ENCODE results near the gene DCTN4. TPM values are rescaled to one million over a fixed set of nuclear protein-coding genes. Genes with fewer than 3 reads are reported as not detected.

The DCTN4 gene
- total and polyA plus RNA-seq, 2 experiments from 2014 or later, result 15.4 to 41.8 TPM

DNA sequence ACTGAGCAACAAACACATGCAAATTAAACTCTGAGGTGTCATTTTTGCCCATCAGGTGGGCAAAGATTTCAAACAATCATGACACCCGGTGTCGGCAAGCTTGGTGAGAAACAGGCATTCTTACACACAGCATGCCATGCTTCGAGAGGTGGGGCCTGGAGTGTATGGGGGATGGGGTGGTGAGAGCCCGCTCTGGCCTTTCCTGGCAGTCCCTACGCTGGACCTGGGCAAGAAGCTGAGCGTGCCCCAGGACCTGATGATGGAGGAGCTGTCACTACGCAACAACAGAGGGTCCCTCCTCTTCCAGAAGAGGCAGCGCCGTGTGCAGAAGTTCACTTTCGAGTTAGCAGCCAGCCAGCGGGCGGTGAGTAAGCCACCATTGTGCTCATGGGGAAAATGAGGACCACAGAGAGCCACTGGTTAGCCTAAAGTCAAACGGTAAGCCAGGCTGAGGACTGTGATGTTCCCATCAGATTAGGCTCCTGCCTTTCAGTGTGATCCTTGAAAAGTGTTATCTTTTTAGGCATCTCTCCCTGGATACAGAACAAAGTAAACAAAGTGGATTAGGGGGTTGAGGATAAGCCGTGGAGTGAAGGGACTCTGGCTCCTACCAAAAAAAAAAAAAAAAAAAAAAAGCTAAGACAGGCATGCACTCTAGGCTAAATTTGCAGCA lies 88.4 kb downstream of the DCTN4 start (continued):
- TF ChIP-seq CTCF (conservative IDR thresholded peaks at IDR 0.05; ENCODE audit: low read depth in 2 of 2) (no peak), JUNB (IDR thresholded peaks at IDR 0.05; ENCODE audit: unreplicated experiment) (no peak), REST (IDR thresholded peaks at IDR 0.05; ENCODE audit: unreplicated experiment) (no peak), STAT1 (IDR thresholded peaks at IDR 0.05; ENCODE audit: unreplicated experiment) (no peak), EZH2 (IDR thresholded peaks at IDR 0.05; ENCODE audit: low read depth, unreplicated experiment) (no peak)
- TF ChIP-seq, protein P1, sequence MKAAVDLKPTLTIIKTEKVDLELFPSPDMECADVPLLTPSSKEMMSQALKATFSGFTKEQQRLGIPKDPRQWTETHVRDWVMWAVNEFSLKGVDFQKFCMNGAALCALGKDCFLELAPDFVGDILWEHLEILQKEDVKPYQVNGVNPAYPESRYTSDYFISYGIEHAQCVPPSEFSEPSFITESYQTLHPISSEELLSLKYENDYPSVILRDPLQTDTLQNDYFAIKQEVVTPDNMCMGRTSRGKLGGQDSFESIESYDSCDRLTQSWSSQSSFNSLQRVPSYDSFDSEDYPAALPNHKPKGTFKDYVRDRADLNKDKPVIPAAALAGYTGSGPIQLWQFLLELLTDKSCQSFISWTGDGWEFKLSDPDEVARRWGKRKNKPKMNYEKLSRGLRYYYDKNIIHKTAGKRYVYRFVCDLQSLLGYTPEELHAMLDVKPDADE (IDR thresholded peaks at IDR 0.05), result no peak

DNA sequence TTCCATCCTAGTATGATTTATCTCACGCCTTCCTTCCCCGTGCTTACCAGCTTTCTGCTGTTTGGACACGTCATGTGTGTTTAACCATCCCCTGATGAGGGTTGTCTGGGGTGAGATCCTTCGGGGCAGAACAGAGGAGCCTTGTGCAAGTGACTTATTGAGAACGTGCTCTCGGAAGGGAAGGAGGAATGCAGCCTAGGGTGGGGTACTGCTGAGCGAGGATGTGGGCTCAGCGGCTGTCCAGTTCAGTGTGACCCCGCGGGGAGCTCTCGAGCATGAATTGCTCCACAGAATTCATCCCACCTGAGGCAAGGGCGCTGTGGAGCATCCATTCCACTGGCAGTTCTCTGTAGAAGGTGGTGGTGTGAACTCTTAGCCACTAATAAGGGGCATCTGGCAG lies 93.8 kb downstream of the DCTN4 start:
- DNase-seq (ENCODE audit: low spot score) (no peak), ATAC-seq (no peak)
- no peak overlapping the region for H3K4me3 ChIP-seq
- no peaks in the 10 kb centered on the region; the same call in 1 of the 2 replicates for H3K36me3 ChIP-seq (ENCODE audit: insufficient read depth)
- no peaks in the 10 kb centered on the region for H3K9me2 ChIP-seq (ENCODE audit: insufficient read depth)
- peaks cover 2% of the 10 kb centered on the region; the same call in 1 of the 3 replicates for H3K9me3 Mint-ChIP-seq
- H3K79me2 ChIP-seq (replicated peaks; ENCODE audit: insufficient read depth), result no peaks in the 10 kb centered on the region; the same call in none of the 2 replicates
- H3K4me3 Mint-ChIP-seq, result no peak overlapping the region
- H3K36me3 Mint-ChIP-seq (ENCODE audit: low read depth), result peaks cover 6% of the 10 kb centered on the region
- no peaks in the 10 kb centered on the region for H4K20me1 ChIP-seq (replicated peaks; ENCODE audit: insufficient read depth)
- H3K27ac ChIP-seq (ENCODE audit: low read depth), result no peak overlapping the region
- peaks cover 4% of the 10 kb centered on the region; the same call in 1 of the 2 replicates for H3K4me1 ChIP-seq (ENCODE audit: insufficient read depth)
- H3F3A ChIP-seq (replicated peaks; ENCODE audit: low read depth), result peaks cover 5% of the 10 kb centered on the region; the same call in 1 of the 2 replicates
- H3K27me3 Mint-ChIP-seq (ENCODE audit: insufficient read depth, low read depth, poor library complexity), result peaks cover 13% of the 10 kb centered on the region
- H3K27me3 ChIP-seq (ENCODE audit: insufficient read depth), result no peaks in the 10 kb centered on the region
- no peak overlapping the region for H2AFZ ChIP-seq
- no peak overlapping the region for H3K27ac Mint-ChIP-seq
- H3K4me2 ChIP-seq, result no peak overlapping the region
- H3K4me1 Mint-ChIP-seq, result peaks cover 23% of the 10 kb centered on the region
- no peak for TF ChIP-seq JUNB (IDR thresholded peaks at IDR 0.05; ENCODE audit: unreplicated experiment)
- TF ChIP-seq ZNF114 (CRISPR knock-in tag; IDR thresholded peaks at IDR 0.05), result no peak
- TF ChIP-seq, protein P2, sequence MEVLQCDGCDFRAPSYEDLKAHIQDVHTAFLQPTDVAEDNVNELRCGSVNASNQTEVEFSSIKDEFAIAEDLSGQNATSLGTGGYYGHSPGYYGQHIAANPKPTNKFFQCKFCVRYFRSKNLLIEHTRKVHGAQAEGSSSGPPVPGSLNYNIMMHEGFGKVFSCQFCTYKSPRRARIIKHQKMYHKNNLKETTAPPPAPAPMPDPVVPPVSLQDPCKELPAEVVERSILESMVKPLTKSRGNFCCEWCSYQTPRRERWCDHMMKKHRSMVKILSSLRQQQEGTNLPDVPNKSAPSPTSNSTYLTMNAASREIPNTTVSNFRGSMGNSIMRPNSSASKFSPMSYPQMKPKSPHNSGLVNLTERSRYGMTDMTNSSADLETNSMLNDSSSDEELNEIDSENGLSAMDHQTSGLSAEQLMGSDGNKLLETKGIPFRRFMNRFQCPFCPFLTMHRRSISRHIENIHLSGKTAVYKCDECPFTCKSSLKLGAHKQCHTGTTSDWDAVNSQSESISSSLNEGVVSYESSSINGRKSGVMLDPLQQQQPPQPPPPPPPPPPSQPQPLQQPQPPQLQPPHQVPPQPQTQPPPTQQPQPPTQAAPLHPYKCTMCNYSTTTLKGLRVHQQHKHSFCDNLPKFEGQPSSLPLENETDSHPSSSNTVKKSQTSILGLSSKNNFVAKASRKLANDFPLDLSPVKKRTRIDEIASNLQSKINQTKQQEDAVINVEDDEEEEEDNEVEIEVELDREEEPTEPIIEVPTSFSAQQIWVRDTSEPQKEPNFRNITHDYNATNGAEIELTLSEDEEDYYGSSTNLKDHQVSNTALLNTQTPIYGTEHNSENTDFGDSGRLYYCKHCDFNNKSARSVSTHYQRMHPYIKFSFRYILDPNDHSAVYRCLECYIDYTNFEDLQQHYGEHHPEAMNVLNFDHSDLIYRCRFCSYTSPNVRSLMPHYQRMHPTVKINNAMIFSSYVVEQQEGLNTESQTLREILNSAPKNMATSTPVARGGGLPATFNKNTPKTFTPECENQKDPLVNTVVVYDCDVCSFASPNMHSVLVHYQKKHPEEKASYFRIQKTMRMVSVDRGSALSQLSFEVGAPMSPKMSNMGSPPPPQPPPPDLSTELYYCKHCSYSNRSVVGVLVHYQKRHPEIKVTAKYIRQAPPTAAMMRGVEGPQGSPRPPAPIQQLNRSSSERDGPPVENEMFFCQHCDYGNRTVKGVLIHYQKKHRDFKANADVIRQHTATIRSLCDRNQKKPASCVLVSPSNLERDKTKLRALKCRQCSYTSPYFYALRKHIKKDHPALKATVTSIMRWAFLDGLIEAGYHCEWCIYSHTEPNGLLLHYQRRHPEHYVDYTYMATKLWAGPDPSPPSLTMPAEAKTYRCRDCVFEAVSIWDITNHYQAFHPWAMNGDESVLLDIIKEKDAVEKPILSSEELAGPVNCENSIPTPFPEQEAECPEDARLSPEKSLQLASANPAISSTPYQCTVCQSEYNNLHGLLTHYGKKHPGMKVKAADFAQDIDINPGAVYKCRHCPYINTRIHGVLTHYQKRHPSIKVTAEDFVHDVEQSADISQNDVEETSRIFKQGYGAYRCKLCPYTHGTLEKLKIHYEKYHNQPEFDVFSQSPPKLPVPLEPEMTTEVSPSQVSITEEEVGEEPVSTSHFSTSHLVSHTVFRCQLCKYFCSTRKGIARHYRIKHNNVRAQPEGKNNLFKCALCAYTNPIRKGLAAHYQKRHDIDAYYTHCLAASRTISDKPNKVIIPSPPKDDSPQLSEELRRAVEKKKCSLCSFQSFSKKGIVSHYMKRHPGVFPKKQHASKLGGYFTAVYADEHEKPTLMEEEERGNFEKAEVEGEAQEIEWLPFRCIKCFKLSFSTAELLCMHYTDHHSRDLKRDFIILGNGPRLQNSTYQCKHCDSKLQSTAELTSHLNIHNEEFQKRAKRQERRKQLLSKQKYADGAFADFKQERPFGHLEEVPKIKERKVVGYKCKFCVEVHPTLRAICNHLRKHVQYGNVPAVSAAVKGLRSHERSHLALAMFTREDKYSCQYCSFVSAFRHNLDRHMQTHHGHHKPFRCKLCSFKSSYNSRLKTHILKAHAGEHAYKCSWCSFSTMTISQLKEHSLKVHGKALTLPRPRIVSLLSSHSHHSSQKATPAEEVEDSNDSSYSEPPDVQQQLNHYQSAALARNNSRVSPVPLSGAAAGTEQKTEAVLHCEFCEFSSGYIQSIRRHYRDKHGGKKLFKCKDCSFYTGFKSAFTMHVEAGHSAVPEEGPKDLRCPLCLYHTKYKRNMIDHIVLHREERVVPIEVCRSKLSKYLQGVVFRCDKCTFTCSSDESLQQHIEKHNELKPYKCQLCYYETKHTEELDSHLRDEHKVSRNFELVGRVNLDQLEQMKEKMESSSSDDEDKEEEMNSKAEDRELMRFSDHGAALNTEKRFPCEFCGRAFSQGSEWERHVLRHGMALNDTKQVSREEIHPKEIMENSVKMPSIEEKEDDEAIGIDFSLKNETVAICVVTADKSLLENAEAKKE (CRISPR knock-in tag; IDR thresholded peaks at IDR 0.05), result no peak
- no peak for TF ChIP-seq STAT1 (IDR thresholded peaks at IDR 0.05; ENCODE audit: unreplicated experiment)
- no peak for TF ChIP-seq NANOG (IDR thresholded peaks at IDR 0.05; ENCODE audit: borderline replicate concordance)
- no peak for TF ChIP-seq POLR2AphosphoS5 (IDR thresholded peaks at IDR 0.05; ENCODE audit: low read depth)
